Measurements from ENCODE around the gene SREBF2.

SREBF2 gene

GRCh38 chr22:41929418-41929810 is 96.5 kb downstream of the SREBF2 start:
- no peak for DNase-seq (ENCODE audit: low spot score)
- TF ChIP-seq CTCF (IDR thresholded peaks at IDR 0.05; ENCODE audit: extremely low read depth, missing control alignments): no peak

- DNase-seq (ENCODE audit: low spot score): no peak
- no peak for TF ChIP-seq CTCF (IDR thresholded peaks at IDR 0.05; ENCODE audit: extremely low read depth, missing control alignments)
Measured at GRCh38 chr22:41931701-41932269, 98.9 kb downstream of the SREBF2 start.

GRCh38 chr22:41932353-41932752 is 99.4 kb downstream of the SREBF2 start:
- no peak for TF ChIP-seq CTCF (IDR thresholded peaks at IDR 0.05; ENCODE audit: extremely low read depth, missing control alignments)
- no peak for DNase-seq (ENCODE audit: low spot score)

GRCh38 chr22:41933411-41934177 is 100.7 kb downstream of the SREBF2 start:
- DNase-seq (ENCODE audit: low spot score): no peak

GRCh38 chr22:41934284-41935014 is 101.5 kb downstream of the SREBF2 start:
- TF ChIP-seq CTCF (IDR thresholded peaks at IDR 0.05; ENCODE audit: extremely low read depth, missing control alignments): no peak
- DNase-seq (ENCODE audit: low spot score): no peak

More at GRCh38 chr22:41933411-41934177, 100.7 kb downstream of the SREBF2 start:
- no peak for TF ChIP-seq CTCF (IDR thresholded peaks at IDR 0.05; ENCODE audit: extremely low read depth, missing control alignments)

- no peak for TF ChIP-seq CTCF (IDR thresholded peaks at IDR 0.05; ENCODE audit: extremely low read depth, missing control alignments)
- no peak for DNase-seq (ENCODE audit: low spot score)
Measured at GRCh38 chr22:41935015-41935351, 102.1 kb downstream of the SREBF2 start.

GRCh38 chr22:41935509-41935908 is 102.6 kb downstream of the SREBF2 start:
- DNase-seq (ENCODE audit: low spot score): no peak
- no peak for TF ChIP-seq CTCF (IDR thresholded peaks at IDR 0.05; ENCODE audit: extremely low read depth, missing control alignments)
